ENCODE measurements around the gene FBLIM1. TPM values are rescaled to one million over a fixed set of nuclear protein-coding genes. Genes with fewer than 3 reads are reported as not detected.

Gene FBLIM1
- total RNA-seq, 4 donors from 2014 or later: 140 to 411 (median 311) TPM

DNA sequence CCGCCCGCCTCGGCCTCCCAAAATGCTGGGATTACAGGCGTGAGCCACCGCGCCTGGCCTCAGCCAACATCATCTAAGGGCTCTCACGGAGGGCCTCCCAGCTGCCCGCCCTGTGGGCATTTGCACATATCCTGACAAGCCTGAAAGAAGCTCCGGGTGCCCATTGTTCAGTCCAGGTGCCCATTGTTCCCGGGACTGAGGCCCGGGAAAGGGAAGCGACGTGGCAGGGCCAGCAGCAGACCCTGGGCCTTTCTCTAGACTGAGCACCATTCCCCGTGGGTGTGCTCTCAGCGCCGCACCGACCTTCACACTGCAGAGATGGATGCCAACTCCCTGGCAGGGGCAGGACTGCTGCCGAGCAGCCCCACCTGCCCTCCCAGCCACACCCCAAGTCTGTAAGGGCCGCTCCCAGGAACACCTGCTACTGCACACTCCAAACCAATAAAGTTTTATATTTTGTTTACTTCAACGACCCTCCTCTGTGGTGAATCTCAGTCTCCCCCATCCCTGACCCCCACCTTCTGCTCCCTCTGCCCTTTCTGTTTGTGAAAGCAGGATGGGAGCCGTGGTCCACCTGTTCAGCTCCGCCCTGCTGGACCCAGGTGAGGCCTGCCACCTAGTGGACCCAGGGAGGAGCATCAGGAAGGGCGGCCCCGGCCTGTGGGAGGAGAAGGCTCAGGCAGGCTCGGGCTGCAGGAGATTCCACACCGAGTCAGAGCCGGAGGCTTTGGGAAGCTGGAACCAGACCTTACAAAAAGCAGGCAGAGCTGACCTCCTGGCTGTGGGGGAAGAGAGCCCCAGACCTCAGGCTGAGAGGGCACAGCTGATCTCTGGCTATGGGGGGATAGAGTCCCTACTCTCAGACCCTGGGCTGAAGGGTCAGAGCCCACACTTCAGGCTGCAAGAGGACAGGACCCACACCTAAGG lies 17.4 kb upstream of the FBLIM1 start:
- WGBS, 2 donors (ENCODE audit: low coverage in 1 of 2): 45% methylated on average over 27 of the region's 27 CpGs; no CpG with 5 or more reads in 1 of the 2 donors
- Histone ChIP-seq H3K4me3 (peak overlapping the region in 1 of 4 donors; percentile 13), H3K36me3 (no peaks in the 10 kb centered on the region), H3K4me1 (peaks cover 5 to 47% (median 40%) of the 10 kb centered on the region in 4 donors), H3K9me3 (no peaks in the 10 kb centered on the region), H3K27ac (peak overlapping the region; percentile 80 to 87 (median 86)), H3K27me3 (no peaks in the 10 kb centered on the region)
- TF ChIP-seq, protein P1, sequence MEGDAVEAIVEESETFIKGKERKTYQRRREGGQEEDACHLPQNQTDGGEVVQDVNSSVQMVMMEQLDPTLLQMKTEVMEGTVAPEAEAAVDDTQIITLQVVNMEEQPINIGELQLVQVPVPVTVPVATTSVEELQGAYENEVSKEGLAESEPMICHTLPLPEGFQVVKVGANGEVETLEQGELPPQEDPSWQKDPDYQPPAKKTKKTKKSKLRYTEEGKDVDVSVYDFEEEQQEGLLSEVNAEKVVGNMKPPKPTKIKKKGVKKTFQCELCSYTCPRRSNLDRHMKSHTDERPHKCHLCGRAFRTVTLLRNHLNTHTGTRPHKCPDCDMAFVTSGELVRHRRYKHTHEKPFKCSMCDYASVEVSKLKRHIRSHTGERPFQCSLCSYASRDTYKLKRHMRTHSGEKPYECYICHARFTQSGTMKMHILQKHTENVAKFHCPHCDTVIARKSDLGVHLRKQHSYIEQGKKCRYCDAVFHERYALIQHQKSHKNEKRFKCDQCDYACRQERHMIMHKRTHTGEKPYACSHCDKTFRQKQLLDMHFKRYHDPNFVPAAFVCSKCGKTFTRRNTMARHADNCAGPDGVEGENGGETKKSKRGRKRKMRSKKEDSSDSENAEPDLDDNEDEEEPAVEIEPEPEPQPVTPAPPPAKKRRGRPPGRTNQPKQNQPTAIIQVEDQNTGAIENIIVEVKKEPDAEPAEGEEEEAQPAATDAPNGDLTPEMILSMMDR (IDR thresholded peaks at IDR 0.05): peak; percentile 82 to 98 (median 87)
- peak; percentile 78 for TF ChIP-seq POLR2A (IDR thresholded peaks at IDR 0.05)
- peak; percentile 78 for TF ChIP-seq EP300 (IDR thresholded peaks at IDR 0.05; ENCODE audit: low read depth)
- peak; percentile 75 to 86 (median 84) for TF ChIP-seq POLR2AphosphoS5 (IDR thresholded peaks at IDR 0.05)
- intact Hi-C loops (cut with DNase I; ENCODE audit: low total_unique reads): loop anchor here (10.0 kb wide), 1 partner anchor 146 kb away; no protein-coding TSS in a partner anchor
- peak; percentile 94 for DNase-seq
- in situ Hi-C loops (cut with MboI; ENCODE audit: low pct_ligation_motif_present in 1 of 4, low pct_unique_long_range_greater_than_20kb in 1 of 4, low sequenced_read_pairs in 3 of 4): no loop called here

DNA sequence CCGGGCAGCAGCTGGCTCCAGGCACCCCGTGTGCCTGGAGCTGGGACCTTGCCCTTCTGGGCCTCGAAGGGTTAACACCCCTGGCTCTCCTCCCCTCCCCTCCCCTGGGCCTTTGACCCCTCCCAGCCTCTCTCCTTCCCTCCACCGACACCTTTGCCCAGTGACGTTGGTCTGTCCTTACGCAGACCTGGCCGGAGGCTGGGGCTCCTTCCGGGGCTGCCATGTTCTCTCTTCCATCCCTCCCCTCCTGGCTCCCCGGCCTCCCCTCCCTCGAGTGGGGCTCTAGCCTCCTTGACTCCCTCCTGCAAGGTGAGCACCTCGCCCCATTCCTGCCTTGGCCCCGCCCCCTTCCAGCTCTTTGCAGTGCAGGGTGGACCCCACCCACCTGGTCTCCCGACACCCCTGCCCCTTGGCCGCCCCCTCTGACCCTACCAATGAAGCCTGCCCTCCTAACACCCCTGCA lies 16.2 kb upstream of the FBLIM1 start, which contains the start of gene TMEM82:
Gene TMEM82 (plus strand): TSS at position 161 of the 463 bp plus-strand sequence. CDS start 61 bp downstream, at position 222.
- in situ Hi-C loops (cut with MboI; ENCODE audit: low pct_ligation_motif_present in 1 of 4, low pct_unique_long_range_greater_than_20kb in 1 of 4, low sequenced_read_pairs in 3 of 4): no loop called here

DNA sequence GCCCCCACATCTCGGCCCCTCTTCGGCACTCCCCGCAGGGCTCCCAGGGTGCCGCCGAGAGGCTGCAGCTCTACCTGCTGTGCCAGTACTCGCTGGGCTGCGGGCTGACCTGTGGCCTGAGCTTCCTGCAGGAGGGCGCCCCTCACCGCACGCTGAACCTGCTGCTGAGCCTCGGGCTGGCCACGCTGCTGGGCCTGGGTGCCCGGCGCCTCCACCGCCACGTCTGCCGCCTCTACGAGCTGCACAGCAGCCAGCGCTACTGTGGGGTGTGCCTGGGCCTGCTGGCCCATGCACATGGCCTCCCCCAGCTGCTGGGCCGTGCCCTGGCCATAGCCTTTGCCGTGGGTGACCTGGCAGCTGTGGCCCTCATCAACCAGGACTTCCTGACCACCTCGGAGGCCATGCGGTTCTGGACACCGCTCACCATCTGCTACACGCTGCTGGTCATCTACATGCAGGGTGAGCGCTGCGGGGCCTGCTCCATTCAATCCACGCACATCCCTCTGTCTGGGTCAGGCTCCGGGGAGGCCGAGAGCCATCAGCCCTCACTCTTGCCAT lies 14.4 kb upstream of the FBLIM1 start:
- Histone ChIP-seq H3K27me3 (no peaks in the 10 kb centered on the region), H3K36me3 (no peaks in the 10 kb centered on the region), H3K4me1 (peaks cover 5 to 25% (median 20%) of the 10 kb centered on the region in 4 donors), H3K4me3 (no peak overlapping the region), H3K9me3 (no peaks in the 10 kb centered on the region), H3K27ac (no peak overlapping the region)
- no peak for DNase-seq
- in situ Hi-C loops (cut with MboI; ENCODE audit: low pct_ligation_motif_present in 1 of 4, low pct_unique_long_range_greater_than_20kb in 1 of 4, low sequenced_read_pairs in 3 of 4): no loop called here
- intact Hi-C loops (cut with DNase I; ENCODE audit: low total_unique reads): loop anchor here (10.0 kb wide), 1 partner anchor 149 kb away; no protein-coding TSS in a partner anchor
- TF ChIP-seq, protein P1 (IDR thresholded peaks at IDR 0.05): no peak
- no peak for TF ChIP-seq POLR2AphosphoS5 (IDR thresholded peaks at IDR 0.05)
- TF ChIP-seq POLR2A (IDR thresholded peaks at IDR 0.05): no peak
- TF ChIP-seq EP300 (IDR thresholded peaks at IDR 0.05; ENCODE audit: low read depth): no peak
- 88% methylated on average over 30 of the region's 30 CpGs; no CpG with 5 or more reads in 1 of the 2 donors for WGBS, 2 donors (ENCODE audit: low coverage in 1 of 2)

More for the DNA sequence above, 16.2 kb upstream of the FBLIM1 start, which contains the start of gene TMEM82:
- 20% methylated on average over 2 to 14 of the region's 14 CpGs for WGBS, 2 donors (ENCODE audit: low coverage in 1 of 2)
- peak; percentile 76 for DNase-seq
- H3K27ac ChIP-seq: peak within 1 kb of the TSS; percentile 80 to 87 (median 86)
- intact Hi-C loops (cut with DNase I; ENCODE audit: low total_unique reads): loop anchor here (2.0 to 10.0 kb wide), 2 partner anchors 58 to 148 kb away; partner anchors contain the start of gene PLEKHM2
- no peaks in the 10 kb centered on the region for H3K27me3 ChIP-seq
- H3K9me3 ChIP-seq: no peaks in the 10 kb centered on the region
- no peaks in the 10 kb centered on the region for H3K36me3 ChIP-seq
- H3K4me3 ChIP-seq: peak within 1 kb of the TSS in 2 of 4 donors; percentile 20 to 30
- H3K4me1 ChIP-seq: peaks cover 5 to 35% (median 29%) of the 10 kb centered on the region in 4 donors
- TF ChIP-seq POLR2AphosphoS5 (IDR thresholded peaks at IDR 0.05) (peak in 1 of 3 donors; percentile 69), EP300 (IDR thresholded peaks at IDR 0.05; ENCODE audit: low read depth) (no peak), POLR2A (IDR thresholded peaks at IDR 0.05) (peak; percentile 67)
- TF ChIP-seq, protein P1 (IDR thresholded peaks at IDR 0.05): no peak
